HEK293T (cell line): ENCODE results near the gene FCN2.

Experiments
- FOXK2 ChIP-seq: fragments of 450-650 bp; IDR thresholded peaks from 2 replicates; pipeline ENCODE4 v1.6.1; 2016; ENCODE audit warnings: mild to moderate bottlenecking
- LEF1 ChIP-seq: fragments of 450-650 bp; IDR thresholded peaks from 2 replicates; pipeline ENCODE4 v1.6.1; 2017; ENCODE audit warnings: mild to moderate bottlenecking, borderline replicate concordance

DNA sequence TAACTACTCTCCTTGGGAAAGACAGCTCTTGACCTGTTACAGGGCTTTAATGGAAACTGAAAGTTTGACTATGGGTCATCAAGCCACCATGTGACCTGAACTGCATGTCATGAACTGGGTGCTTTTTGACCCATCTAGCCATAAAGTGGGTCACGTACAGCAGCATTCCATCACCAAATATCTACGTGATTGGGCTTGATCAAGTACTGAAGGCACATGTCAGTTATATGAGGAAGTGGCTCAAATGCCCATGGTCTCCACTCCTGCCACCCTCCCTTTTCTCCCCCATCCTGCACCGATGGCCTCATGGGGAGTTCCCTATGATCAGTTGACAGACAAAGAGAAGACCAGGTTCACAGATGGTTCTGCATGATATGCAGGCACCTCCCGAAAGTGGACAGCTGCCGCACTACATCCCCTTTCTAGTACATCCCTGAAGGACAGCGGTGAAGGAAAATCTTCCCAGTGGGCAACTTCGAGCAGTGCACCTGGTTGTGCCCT is 44.5 kb downstream of the FCN2 start:
- TF ChIP-seq FOXK2 (no peak), LEF1 (no peak)
